Measurements from ENCODE around the gene MAMSTR.
"Not testable (repeated sequence)": the region's sequence is repeated elsewhere in the genome, so short reads cannot be mapped to it uniquely, and the experiment has no call there.

Gene MAMSTR

GRCh38 chr19:48719263-48720171 lies at the start of gene MAMSTR:
TSS of gene MAMSTR (minus strand) at chr19:48719725. CDS start at chr19:48719031, 694 bp downstream.
- DNase-seq (ENCODE audit: low spot score), result no peak

DNA sequence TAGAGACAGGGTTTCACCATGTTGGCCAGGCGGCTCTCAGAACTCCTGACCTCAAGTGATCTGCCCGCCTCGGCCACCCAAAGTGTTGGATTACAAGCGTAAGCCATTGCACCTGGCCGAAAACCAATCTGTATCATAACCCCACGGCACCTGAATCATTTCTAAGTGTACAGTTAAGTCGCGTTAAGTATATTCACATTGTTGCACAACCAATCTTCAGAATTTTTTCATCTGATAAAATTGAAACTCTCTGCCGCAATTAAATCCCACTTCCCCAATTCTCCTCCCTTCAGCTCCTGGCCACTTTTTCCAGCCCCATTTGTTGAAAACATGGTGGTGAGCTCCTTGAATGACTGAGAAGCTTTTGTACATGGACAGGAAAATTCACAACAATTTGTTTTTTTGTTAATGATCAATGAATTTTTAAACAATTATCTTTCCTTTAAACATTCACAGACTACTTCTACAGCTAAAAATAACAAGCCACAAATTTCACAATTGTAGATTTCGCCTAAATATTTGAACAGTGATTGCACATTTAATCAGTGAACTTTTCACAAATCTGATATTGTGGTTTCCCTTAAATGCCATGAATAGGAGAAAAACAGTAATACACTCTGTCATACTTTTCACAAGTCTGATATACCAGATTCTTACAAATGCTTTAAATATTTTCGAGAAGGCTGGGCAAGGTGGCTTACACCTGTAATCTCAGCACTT lies 49.6 kb upstream of the MAMSTR start:
- no peak for DNase-seq (ENCODE audit: low spot score)

DNA sequence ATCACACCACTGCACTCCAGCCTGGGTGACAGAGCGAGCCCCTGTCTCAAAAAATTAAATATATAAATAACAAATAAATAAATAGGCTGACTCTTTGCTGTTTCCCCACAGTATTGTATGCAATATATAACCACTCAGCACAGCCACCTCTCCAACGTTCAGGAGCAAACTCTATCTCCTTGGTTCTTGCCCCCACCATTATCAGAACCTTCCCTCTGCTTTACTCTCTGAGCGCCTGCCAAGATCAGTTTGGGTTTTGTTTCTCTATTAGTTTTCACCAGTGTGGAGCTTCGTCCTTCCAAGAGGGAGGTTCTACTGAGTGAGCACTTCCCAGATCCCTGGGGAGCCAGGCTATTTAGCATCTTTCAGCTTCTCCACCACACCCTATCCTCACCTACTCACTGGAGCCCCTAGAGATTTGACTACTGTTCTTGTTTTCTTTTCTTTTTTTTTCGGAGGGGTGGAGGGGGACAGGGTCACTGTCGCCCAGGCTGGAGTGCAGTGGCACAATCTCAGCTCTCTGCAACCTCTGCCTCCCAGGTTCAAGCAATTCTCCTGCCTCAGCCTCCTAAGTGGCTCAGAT lies 48.7 kb upstream of the MAMSTR start:
- not testable (repeated sequence) for DNase-seq (ENCODE audit: low spot score)

- DNase-seq (ENCODE audit: low spot score), result not testable (repeated sequence)
Observed at GRCh38 chr19:48765816-48766215, 46.3 kb upstream of the MAMSTR start.

DNA sequence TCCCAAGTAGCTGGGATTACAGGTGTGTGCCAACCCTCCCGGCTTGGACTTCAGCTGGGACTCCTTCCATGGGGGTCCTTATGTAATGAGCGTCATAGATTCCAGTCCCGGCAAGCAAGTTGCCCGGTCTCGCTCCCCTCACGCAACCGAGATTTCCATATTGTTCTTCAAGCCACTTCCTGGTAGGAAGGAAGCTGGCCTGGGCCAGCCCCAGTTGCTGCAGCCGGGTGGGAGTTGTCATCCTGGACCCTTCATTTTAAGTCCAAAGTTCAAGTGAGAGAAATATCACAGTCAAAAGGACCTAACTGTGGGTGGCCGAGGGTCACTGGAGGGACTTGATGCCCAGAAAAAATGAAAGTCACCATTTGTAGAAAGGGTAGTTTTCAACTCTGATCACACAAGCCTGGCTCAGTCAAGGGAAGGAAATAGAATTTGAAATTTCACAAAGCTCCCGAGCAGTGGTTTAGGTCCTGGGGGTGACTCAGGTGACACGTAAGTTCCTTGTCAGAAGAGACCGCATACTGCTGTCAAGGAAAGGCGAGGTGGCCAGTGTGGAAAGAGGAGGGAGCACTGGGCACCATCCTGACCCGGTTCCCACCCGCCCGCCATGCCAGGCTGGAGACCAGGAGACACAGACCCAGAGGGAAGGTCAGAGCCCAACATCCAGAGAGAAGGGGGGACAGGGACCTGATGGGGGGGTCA lies 41.1 kb upstream of the MAMSTR start:
- DNase-seq (ENCODE audit: low spot score), result no peak

GRCh38 chr19:48757741-48758144 lies 38.2 kb upstream of the MAMSTR start:
- DNase-seq (ENCODE audit: low spot score), result no peak

DNA sequence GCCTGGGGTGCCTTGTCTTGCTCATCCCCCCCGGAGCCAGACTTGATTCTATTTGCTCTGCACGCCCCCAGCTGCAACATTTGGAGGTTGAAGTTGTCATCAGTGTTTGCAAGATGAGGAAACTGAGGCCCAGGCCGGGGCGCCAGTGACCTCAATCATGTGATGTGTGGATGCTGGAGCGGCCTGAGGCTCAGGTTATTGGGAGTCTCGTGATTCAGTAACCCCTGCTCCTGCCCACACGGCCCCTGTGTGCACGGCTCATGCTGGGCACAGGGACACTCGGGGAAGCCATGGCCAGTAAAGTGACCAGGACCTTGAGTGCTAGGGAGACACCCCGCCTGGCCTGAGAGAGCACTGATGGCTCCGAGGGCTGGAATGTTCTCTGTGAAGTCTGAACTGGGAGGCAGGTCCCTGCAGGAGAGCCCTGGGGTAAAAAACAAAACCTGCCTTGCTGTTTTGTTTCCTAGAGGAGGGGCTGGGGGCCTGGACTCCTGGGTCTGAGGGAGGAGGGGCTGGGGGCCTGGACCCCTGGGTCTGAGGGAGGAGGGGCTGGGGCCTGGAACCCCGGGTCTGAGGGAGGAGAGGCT lies 37.7 kb upstream of the MAMSTR start:
- DNase-seq (ENCODE audit: low spot score), result no peak

- DNase-seq (ENCODE audit: low spot score), result no peak
Observed at GRCh38 chr19:48756686-48757085, 37.2 kb upstream of the MAMSTR start.

DNA sequence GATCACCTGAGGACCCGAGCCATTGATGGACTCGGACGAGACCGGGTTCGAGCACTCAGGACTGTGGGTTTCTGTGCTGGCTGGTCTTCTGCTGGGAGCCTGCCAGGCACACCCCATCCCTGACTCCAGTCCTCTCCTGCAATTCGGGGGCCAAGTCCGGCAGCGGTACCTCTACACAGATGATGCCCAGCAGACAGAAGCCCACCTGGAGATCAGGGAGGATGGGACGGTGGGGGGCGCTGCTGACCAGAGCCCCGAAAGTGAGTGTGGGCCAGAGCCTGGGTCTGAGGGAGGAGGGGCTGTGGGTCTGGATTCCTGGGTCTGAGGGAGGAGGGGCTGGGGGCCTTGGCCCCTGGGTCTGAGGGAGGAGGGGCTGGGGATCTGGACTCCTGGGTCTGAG lies 36.7 kb upstream of the MAMSTR start:
- DNase-seq (ENCODE audit: low spot score), result no peak

DNA sequence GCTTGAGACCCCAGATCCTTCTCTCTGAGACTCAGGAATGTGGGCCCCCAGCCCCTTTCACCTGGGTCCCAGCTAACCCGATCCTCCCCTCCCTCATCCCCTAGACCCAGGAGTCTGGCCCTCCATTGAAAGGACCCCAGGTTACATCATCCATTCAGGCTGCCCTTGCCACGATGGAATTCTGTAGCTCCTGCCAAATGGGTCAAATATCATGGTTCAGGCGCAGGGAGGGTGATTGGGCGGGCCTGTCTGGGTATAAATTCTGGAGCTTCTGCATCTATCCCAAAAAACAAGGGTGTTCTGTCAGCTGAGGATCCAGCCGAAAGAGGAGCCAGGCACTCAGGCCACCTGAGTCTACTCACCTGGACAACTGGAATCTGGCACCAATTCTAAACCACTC lies 36.3 kb upstream of the MAMSTR start:
- DNase-seq (ENCODE audit: low spot score), result no peak

DNA sequence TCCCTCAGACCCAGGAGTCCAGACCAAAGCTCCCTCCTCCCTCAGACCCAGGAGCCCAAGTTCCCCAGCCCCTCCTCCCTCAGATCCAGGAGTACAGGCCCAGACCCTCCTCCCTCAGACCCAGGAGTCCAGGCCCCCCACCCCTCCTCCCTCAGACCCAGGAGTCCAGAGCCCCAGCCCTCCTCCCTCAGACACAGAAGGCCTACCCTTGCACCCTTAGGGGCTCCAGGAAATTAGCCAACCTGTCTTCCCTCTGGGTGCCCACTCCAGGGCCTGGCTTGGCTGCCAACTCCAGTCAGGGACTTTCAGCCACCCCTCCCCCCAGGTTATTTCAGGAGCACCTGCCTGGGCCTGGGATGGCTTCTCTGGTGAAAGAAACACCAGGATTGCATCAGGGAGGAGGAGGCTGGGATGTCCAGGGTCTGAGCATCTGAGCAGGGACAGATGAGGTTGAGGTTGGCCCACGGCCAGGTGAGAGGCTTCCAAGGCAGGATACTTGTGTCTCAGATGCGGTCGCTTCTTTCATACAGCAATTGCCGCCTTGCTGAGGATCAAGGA lies 35.6 kb upstream of the MAMSTR start, which contains the start of gene FGF21:
FGF21 (plus strand) TSS at position 441 of the 558 bp plus-strand sequence. CDS start 713 bp downstream, outside the sequence.
- DNase-seq (ENCODE audit: low spot score), result no peak

DNA sequence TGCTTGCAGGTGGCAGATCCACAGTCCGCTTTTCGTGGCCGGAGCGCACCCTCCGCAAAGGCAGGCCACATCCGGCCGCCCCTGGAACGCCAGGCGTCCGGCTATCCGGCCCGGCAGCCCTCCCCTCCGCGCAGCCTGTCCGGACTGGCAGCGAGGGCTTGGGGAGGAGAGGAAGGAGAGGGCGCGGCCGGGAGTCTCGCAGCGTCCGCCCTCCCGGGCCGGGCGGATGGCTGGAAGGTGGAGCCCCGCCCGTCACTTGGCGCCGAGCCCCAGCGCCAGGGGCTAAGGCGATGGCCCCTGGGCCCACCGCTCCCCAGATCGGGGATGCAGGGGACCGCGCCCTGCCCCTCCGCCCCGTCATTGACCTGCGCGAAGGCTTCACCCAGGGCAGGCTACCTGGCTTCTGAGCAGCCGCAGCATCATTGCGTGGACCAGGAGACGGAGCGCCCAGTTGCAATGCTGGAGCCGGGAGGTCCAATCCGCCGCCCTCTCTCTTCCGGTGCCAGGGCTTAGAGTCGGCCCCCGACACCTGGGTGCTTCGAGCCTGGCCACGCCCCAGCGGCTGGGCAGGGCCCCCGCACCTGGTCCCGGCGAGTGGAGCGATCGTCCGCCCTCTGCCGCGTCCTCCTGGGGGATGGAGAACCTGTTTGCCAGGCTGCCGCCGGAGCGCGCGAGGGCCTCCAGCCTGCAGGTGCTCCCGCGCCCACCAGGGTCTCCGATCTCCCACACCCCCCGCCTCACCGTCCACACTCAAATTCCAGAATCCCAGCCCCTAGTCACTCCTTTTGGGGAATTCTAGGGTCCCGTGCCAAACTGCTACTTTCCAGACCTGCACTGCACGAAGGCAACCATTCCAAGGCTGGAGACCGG lies 33.2 kb upstream of the MAMSTR start, which contains the start of gene FUT1:
FUT1 (minus strand) TSS at position 146 of the 870 bp plus-strand sequence. CDS start 1,360 bp downstream, outside the sequence.
- peak; percentile 43 for DNase-seq (ENCODE audit: low spot score)

- DNase-seq (ENCODE audit: low spot score), result no peak
Observed at GRCh38 chr19:48751845-48752495, 32.4 kb upstream of the MAMSTR start.

DNA sequence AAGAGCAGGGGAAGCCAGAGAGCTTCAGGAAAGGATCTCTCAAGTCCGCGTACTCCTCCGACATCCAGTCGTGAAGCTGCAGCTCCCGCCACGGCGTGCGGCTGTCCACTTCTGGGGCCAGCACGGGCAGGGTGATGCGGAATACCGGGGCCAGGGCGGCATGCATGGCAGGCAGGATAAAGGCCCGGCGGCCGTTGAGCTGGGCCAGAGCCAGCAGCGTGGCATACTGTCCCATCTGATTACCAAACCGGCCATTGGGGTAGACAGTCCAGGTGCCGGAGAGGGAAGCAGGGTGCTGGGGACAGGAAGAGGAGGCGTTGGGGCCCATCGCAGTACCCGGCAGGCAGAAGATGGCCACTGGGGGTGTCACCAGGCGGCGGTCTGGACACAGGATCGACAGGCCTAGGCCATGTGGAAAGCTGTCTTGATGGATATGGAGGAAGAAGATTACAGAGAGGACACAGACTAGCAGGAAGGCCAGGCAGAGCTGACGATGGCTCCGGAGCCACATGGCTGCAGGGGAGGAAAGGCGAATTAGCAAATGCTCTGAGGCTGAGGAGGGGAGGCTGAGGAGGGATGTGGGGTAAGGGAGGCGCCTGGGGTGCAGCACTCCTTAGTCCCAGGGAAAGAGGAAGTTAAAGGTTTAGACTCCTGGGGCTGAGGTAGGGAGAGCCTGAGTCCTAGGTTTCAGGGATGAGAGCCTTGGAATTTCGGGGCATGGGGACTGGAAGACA lies 31.4 kb upstream of the MAMSTR start:
- no peak for DNase-seq (ENCODE audit: low spot score)

DNA sequence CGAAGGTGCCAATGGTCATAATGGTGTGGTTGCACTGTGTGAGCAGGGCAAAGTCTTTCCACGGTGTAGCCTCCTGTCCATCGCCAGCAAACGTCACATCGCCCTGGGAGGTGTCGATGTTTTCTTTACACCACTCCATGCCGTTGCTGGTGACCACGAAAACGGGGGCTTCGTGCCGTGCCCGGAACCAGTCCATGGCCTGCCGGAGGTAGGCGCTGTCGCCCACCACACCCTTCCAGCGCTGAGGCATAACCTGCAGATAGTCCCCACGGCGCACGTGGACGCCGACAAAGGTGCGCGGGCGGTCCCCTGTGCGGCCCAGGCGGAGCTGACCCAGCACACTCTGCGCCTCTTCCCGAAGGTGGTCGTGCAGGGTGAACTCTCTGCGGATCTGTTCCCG lies 30.8 kb upstream of the MAMSTR start:
- no peak for DNase-seq (ENCODE audit: low spot score)

DNA sequence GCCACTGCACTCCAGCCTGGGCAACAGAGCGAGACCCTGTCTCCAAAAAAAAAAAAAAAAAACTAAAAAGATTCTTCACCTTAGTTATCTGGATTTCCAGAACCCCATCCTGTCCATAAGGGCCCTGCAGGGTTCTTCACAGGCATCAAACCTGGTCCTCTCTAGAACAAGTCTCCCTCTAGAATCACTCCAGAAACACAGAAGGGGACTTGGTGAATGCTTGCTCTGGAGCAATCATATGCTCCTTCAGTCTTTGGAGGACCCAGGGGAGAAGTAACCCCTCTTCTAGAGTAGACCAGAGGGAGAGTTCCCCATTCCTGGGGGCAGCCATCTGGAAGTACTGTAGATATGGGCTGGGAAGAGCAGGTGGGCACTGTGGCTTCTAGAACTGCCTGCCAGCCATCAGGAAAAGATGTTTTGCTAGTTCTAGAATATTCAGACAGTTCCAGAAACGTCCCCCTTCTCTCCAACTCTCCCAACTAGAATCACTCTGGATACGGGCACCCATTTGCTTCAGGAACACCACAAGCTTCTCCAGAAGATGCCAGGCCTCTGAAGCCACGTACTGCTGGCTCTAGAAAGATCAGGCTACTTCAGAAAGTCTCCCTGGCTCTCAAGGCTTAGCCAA lies 30.2 kb upstream of the MAMSTR start:
- no peak for DNase-seq (ENCODE audit: low spot score)

- DNase-seq (ENCODE audit: low spot score), result peak; percentile 87
Observed at GRCh38 chr19:48746738-48747575, 27.4 kb upstream of the MAMSTR start, which contains the start of gene IZUMO1. TSS of gene IZUMO1 (minus strand) at chr19:48746909. CDS start at chr19:48745859, 1,050 bp downstream.
